COLO668 (cell line): ENCODE results near the gene MAN2A1.

Experiments used
- DNase-seq: peaks from one replicate; lab custom pipeline; 2025; ENCODE audit not compliant: unreplicated experiment; lab: John Stamatoyannopoulos, UW

The MAN2A1 gene

GRCh38 chr5:109900461-109900860 is 210.7 kb downstream of the MAN2A1 start:
- DNase-seq = no peak

DNA sequence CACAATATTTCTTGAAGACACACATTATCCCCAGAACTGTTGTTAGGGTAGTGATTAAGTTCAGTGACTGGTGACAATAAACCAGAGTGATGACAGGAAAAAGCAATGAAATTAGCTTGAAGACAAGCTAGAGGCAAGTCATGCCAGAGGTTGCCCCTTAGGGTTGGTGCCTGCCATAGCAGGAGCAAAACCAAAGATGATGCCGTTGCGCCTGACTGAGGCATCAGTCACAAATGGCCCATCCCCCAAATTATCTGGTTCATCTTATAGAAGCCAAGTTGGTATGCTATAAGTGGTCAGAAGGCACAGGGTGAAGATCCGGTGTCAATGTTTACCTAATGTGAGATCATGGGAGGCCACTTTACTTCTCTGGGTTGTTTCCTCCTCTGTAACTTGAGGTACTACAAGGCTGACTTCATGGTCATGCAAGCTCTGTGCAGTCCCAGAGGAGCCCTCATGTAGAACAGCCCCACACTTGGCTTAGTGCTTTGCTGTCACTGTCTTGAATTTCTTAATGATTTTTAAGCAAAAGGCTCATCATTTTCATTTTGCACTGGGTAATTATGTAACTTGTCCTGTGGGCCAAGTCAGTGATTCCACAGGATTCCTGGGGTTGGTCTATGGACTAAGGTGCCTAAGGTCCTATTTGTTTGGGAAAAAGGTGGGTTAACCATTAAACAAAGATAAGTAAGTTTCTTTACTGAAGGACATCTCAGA is 211.3 kb downstream of the MAN2A1 start:
- DNase-seq = peak; percentile 1

DNA sequence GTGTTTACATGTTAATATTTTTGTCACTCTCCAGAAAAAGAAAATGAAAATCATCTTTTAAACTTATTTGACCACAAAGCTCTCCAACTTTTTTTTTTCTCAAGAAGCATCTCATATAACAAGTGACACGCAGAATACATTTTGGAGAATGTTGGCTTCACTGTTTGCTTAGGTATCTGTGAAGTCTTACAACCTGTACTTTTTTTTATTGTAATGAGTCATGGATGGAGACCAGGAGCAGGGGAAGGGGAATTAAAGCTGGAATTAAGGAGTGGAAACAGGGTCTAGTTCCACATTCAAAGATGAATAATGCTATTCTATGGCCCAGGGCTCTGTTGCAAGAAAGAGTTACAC is 211.9 kb downstream of the MAN2A1 start:
- no peak for DNase-seq

DNA sequence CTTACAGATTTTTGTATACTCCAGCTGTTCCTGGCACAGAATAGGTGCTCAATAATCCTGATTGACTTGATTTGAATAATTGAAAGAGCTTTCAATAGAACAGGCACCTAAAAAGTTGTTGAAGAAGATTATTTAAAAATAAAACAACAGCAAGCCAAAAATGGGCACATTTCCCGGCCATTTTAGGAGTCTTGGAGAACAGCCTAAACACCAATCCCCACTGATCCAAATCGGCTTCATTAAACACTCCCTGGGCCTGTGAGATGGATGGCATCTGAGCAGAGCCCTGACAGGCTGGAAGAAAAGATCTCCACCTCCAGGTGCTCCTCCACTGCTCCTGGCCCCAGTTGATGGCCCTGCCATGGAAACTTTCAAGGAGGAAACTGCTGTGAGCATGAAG is 213.3 kb downstream of the MAN2A1 start:
- DNase-seq = no peak

GRCh38 chr5:109905906-109906305 is 216.2 kb downstream of the MAN2A1 start:
- DNase-seq = no peak

DNA sequence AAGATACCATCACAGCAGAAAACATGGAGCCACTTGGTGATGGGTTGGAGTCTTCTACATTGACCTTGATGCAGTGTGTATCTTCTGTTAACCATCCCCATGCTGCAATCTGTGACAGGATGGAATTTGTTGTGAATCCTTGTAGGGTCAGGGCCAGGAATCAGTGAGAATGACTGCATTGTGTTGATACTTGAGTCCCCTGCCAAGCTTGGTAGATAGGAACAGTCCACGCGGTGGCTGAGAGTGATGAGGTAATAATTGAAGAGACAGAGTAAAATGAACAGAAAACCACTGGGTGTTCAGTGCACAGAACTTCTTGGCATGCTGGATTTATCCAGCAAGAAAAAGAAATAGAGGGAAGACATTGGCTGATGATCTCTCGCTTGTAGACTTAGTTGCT is 217.5 kb downstream of the MAN2A1 start:
- DNase-seq = no peak

GRCh38 chr5:109907731-109908130 is 218.0 kb downstream of the MAN2A1 start:
- no peak for DNase-seq

GRCh38 chr5:109908366-109908765 is 218.6 kb downstream of the MAN2A1 start:
- DNase-seq = no peak

DNA sequence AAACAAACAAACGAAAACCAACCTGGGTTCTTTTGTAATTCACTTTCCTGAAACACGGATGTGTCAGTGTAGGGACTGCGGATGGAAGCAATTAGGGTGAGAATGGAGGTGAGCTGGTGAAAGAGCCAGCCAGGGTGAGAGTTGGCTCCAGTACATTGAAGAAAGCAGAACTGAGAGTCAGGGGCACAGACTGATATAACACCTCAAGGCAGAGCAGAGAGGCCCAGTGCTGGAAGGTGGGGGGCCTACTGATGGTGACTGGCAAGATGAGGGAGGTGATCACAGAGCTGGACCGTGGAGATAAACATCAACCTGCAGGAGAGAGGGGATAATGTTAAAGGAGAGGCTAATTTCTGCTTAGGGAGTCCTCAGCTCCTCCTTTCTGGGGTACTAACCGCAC is 221.1 kb downstream of the MAN2A1 start:
- no peak for DNase-seq

- no peak for DNase-seq
Observed at GRCh38 chr5:109911731-109912130, 222.0 kb downstream of the MAN2A1 start.

GRCh38 chr5:109914906-109915305 is 225.2 kb downstream of the MAN2A1 start:
- DNase-seq = no peak

DNA sequence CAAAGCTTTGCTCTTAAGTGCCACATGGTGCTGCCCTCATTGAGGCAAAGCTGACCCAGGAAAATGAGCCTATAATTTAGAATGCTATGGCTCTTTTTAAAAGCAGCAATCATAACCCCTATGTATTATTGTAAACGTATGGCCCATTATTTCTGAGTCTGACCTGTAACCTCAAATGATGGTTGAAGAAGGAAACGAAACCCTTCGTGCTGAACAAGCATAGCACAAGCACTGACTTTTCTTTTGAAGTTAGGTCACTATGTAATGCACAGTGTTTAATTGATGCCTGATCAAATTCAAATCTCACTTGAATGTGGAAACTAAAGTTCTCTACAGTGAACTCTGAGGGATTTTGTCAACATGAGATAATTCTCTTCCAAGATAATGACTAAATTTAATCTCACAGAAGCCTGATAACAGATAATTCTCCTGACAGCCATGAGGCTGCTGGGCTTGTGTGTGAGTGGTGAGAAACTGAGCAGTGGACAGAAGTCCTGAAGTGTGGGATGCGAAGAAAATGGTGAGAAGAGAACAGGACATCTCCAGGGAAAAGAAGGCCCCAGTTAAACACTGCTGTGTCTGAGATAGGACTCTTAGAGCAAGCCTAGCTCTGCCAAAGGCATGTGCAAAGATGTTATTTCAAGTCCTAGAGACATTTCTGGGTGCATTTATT is 226.9 kb downstream of the MAN2A1 start:
- no peak for DNase-seq
